ENCODE data around the gene KLK6. TPM values are rescaled to one million over a fixed set of nuclear protein-coding genes. Genes with fewer than 3 reads are reported as not detected.

Gene KLK6
- total and polyA plus RNA-seq, 11 donors: not detected

GRCh38 chr19:50981587-50982146 lies 12.3 kb upstream of the KLK6 start:
- Histone ChIP-seq H3K36me3 (no peaks in the 10 kb centered on the region), H3K9me3 (peaks cover 0 to 2% (median 0%) of the 10 kb centered on the region in 12 donors), H3K4me1 (no peaks in the 10 kb centered on the region), H3K27ac (no peak overlapping the region), H3K27me3 (peaks cover 0 to 35% (median 5%) of the 10 kb centered on the region in 9 donors), H3K4me3 (no peak overlapping the region)
- intact Hi-C loops (cut with DNase I): no loop called here
- DNase-seq (no peak), ATAC-seq (no peak)
- 56 to 64% (median 59%) methylated on average over 11 of the region's 11 CpGs for WGBS, 4 donors
- TF ChIP-seq CTCF (IDR thresholded peaks at IDR 0.05) (no peak), POLR2A (IDR thresholded peaks at IDR 0.05) (no peak)

- no peak for TF ChIP-seq POLR2A (IDR thresholded peaks at IDR 0.05)
- DNase-seq (no peak), ATAC-seq (no peak)
- no peak overlapping the region for H3K27ac ChIP-seq
- 52 to 61% (median 55%) methylated on average over 13 of the region's 13 CpGs for WGBS, 4 donors
- H3K9me3 ChIP-seq: peaks cover 0 to 2% (median 0%) of the 10 kb centered on the region in 12 donors
- no peaks in the 10 kb centered on the region for H3K4me1 ChIP-seq
- intact Hi-C loops (cut with DNase I): no loop called here
- H3K4me3 ChIP-seq: no peak overlapping the region
- peaks cover 0 to 41% (median 5%) of the 10 kb centered on the region in 9 donors for H3K27me3 ChIP-seq
- no peaks in the 10 kb centered on the region for H3K36me3 ChIP-seq
Measured at GRCh38 chr19:50980208-50980607, 10.8 kb upstream of the KLK6 start.

- Histone ChIP-seq H3K4me1 (no peaks in the 10 kb centered on the region), H3K9me3 (no peaks in the 10 kb centered on the region), H3K27me3 (peaks cover 0 to 41% (median 5%) of the 10 kb centered on the region in 9 donors), H3K4me3 (no peak overlapping the region), H3K27ac (no peak overlapping the region), H3K36me3 (no peaks in the 10 kb centered on the region)
- ATAC-seq (no peak), DNase-seq (no peak)
- whole genome bisulfite sequencing, 4 donors: 35 to 51% (median 38%) methylated on average over 5 to 8 of the region's 8 CpGs
- intact Hi-C loops (cut with DNase I): no loop called here
- TF ChIP-seq POLR2A (IDR thresholded peaks at IDR 0.05): no peak
- TF ChIP-seq CTCF (IDR thresholded peaks at IDR 0.05): no peak
Measured at GRCh38 chr19:50979758-50980157, 10.4 kb upstream of the KLK6 start.

- Histone ChIP-seq H3K4me1 (no peaks in the 10 kb centered on the region), H3K9me3 (no peaks in the 10 kb centered on the region), H3K4me3 (no peak overlapping the region), H3K27ac (no peak overlapping the region), H3K36me3 (no peaks in the 10 kb centered on the region), H3K27me3 (peaks cover 0 to 35% (median 5%) of the 10 kb centered on the region in 9 donors)
- 66 to 72% (median 70%) methylated on average over 5 of the region's 5 CpGs for WGBS, 4 donors
- intact Hi-C loops (cut with DNase I): no loop called here
- DNase-seq: no peak
- no peak for ATAC-seq
- TF ChIP-seq POLR2A (IDR thresholded peaks at IDR 0.05): no peak
- TF ChIP-seq CTCF (IDR thresholded peaks at IDR 0.05): no peak
Measured at GRCh38 chr19:50978772-50979390, 9.5 kb upstream of the KLK6 start.
